ENCODE measurements around the gene APOBEC2.
A peak's percentile ranks its signal among the peaks of the same experiment; 100 is the strongest.

The APOBEC2 gene

GRCh38 chr6:41074692-41075436 is 21.9 kb downstream of the APOBEC2 start:
- TF ChIP-seq CTCF (IDR thresholded peaks at IDR 0.05; ENCODE audit: control insufficient read depth, extremely low read depth, insufficient read depth), result no peak
- DNase-seq (ENCODE audit: low read depth), result no peak
- peak overlapping the region; percentile 83 for H3K4me3 ChIP-seq (ENCODE audit: low read depth, low read length)

GRCh38 chr6:41075651-41076626 is 22.9 kb downstream of the APOBEC2 start:
- no peak overlapping the region for H3K4me3 ChIP-seq (ENCODE audit: low read depth, low read length)

GRCh38 chr6:41077536-41077935 is 24.5 kb downstream of the APOBEC2 start:
- H3K4me3 ChIP-seq (ENCODE audit: low read depth, low read length), result peak overlapping the region; percentile 23; the same call in 1 of the 2 replicates
- TF ChIP-seq CTCF (IDR thresholded peaks at IDR 0.05; ENCODE audit: control insufficient read depth, extremely low read depth, insufficient read depth), result no peak
- DNase-seq (ENCODE audit: low read depth), result no peak

More at GRCh38 chr6:41075651-41076626, 22.9 kb downstream of the APOBEC2 start:
- TF ChIP-seq CTCF (IDR thresholded peaks at IDR 0.05; ENCODE audit: control insufficient read depth, extremely low read depth, insufficient read depth), result no peak
- DNase-seq (ENCODE audit: low read depth), result no peak

- DNase-seq (ENCODE audit: low read depth), result no peak
- H3K4me3 ChIP-seq (ENCODE audit: low read depth, low read length), result no peak overlapping the region
- TF ChIP-seq CTCF (IDR thresholded peaks at IDR 0.05; ENCODE audit: control insufficient read depth, extremely low read depth, insufficient read depth), result no peak
These were observed 25.1 kb downstream of the APOBEC2 start for GRCh38 chr6:41078101-41078500.

- DNase-seq (ENCODE audit: low read depth), result no peak
- TF ChIP-seq CTCF (IDR thresholded peaks at IDR 0.05; ENCODE audit: control insufficient read depth, extremely low read depth, insufficient read depth), result no peak
- no peak overlapping the region for H3K4me3 ChIP-seq (ENCODE audit: low read depth, low read length)
These were observed 26.1 kb downstream of the APOBEC2 start for GRCh38 chr6:41079080-41079479.

- no peak for TF ChIP-seq CTCF (IDR thresholded peaks at IDR 0.05; ENCODE audit: control insufficient read depth, extremely low read depth, insufficient read depth)
- H3K4me3 ChIP-seq (ENCODE audit: low read depth, low read length), result no peak overlapping the region
- no peak for DNase-seq (ENCODE audit: low read depth)
These were observed 27.6 kb downstream of the APOBEC2 start for GRCh38 chr6:41080621-41081020.

Measured in LNCaP clone FGC (cell line).